Epithelial cell of proximal tubule (primary cell): ENCODE measurements around the gene PPP2R2B. TPM values are rescaled to one million over a fixed set of nuclear protein-coding genes. Genes with fewer than 3 reads are reported as not detected.

Source experiments
- DNase-seq: peaks from one replicate; pipeline ENCODE4 v3.0.0-alpha.2; 2011; ENCODE audit warnings: low read depth
- H3K4me3 ChIP-seq: 2 replicates; pipeline ENCODE4 v1.5.1; 2011; ENCODE audit warnings: low read depth, mild to moderate bottlenecking, low read length
- total RNA-seq: library from RNA; depleted of rRNA; stranded (reverse); fragments of >200 nt; gene quantifications from 2 replicates; pipeline ENCODE4 v1.2.3, GENCODE V29; 2015
- TF ChIP-seq, protein P1 (sequence below): conservative IDR thresholded peaks from 2 replicates; pipeline ENCODE4 v1.5.1; 2012; ENCODE audit warnings: low read depth, mild to moderate bottlenecking, low read length

PPP2R2B gene
- total RNA-seq, 1 donor from 2014 or later: 3.9 TPM

DNA sequence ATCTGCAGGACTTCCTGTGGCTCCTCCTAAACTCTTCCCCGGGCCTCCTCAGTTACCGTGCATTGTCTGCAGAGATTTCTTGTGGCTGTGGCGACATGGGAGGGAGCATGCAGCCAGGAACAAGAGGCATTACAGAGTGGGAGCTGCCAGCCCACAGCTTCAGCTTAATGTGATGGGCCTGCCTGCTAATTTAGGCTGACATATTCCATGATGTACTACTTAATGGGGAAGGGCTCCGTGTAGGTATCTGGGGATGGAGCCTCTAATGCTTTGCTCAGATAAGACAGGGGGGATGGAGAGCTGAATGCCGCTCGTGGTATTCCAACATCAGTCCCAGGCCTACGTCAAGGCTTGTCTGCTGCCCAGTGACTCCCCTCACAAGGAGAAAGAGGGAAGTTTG, 225.0 kb downstream of the PPP2R2B start:
- DNase-seq: no peak
- TF ChIP-seq, protein P1, sequence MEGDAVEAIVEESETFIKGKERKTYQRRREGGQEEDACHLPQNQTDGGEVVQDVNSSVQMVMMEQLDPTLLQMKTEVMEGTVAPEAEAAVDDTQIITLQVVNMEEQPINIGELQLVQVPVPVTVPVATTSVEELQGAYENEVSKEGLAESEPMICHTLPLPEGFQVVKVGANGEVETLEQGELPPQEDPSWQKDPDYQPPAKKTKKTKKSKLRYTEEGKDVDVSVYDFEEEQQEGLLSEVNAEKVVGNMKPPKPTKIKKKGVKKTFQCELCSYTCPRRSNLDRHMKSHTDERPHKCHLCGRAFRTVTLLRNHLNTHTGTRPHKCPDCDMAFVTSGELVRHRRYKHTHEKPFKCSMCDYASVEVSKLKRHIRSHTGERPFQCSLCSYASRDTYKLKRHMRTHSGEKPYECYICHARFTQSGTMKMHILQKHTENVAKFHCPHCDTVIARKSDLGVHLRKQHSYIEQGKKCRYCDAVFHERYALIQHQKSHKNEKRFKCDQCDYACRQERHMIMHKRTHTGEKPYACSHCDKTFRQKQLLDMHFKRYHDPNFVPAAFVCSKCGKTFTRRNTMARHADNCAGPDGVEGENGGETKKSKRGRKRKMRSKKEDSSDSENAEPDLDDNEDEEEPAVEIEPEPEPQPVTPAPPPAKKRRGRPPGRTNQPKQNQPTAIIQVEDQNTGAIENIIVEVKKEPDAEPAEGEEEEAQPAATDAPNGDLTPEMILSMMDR: no peak

DNA sequence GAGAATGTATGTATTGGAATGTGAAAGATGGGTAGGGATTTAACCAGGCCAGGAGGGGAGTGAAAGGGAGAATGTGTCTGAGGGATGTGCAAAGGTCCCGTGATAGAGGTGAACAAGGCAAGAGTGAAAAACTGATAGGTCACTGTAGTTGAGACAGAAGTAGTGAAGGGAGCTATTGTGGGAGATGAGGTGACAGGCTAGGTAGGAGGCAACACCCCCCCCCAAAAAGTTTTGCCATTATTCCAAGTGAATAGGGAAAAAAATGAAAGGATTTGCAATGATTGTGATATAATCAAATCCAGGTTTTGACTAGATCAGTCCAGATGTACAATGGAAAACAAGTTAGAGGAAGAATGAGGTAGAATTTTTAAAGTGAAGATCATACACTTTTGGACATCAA, 226.0 kb downstream of the PPP2R2B start:
- no peak for DNase-seq
- H3K4me3 ChIP-seq: no peak overlapping the region
- TF ChIP-seq, protein P1: no peak

More for the DNA sequence above, 225.0 kb downstream of the PPP2R2B start:
- H3K4me3 ChIP-seq: no peak overlapping the region

DNA sequence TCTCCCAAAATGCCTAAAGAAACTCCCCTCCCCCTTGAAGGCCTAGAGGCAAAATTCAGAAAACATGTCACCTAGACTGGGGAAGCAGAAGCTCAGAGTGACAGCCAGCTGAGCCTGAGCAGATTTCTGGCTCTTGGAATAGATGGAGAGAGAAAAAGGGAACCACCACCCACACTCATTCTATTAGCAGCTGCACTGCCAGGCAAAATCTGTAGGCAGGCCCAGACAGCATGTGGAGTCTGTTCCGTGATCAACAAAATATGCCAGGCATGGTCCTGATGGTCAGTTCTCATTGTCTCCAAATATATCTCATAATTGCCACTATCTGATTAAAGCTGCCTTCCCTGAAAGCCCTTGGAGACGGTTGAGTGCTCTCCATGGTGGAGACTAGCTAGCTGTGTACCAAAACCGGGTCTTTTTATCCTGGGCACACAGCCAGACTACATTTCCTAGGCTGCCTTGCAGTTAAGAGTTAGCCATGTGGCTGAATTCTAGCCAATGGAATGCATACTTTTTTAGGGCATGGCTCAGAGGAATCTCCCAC, 230.8 kb downstream of the PPP2R2B start:
- H3K4me3 ChIP-seq: no peak overlapping the region
- TF ChIP-seq, protein P1: no peak
- no peak for DNase-seq

DNA sequence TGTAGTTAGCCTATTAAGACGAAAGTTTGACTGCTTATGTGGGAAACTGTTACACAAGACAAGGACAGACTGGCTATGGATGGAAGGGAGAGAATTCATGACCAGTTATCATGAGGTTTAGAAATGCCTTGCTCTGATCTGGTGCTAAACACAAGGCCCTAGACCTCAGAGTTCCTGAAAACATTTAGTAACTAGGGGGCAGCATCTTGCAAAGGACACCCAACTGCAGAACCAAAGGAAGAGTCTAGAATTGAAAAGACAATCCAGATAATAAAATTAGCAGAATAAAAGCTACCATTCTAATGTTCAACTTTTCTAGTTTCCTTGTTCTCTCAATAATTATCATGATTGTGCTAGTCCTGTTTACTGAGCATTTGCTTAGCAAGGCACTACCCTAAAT, 232.1 kb downstream of the PPP2R2B start:
- no peak overlapping the region for H3K4me3 ChIP-seq
- no peak for DNase-seq
- TF ChIP-seq, protein P1: no peak

DNA sequence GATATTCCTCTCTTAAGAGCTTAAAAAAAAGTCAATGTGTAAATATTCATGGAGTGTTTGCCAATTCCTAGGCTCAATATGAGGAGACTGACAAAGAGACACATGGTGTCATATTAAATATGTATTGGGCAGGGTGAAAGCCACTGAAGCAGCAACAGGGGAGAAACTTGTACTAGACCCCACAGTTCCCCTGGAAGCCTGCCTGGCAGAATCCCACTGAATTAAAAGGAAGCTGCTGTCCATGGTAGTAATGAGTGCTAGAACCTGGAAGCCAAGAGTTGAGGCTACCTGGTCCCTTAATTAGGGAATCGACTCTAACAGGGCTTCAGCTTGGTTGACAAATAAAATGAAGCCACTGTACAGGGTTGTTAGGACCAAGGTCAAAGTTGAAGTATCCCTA, 233.2 kb downstream of the PPP2R2B start:
- H3K4me3 ChIP-seq: no peak overlapping the region
- TF ChIP-seq, protein P1: no peak
- DNase-seq: no peak

DNA sequence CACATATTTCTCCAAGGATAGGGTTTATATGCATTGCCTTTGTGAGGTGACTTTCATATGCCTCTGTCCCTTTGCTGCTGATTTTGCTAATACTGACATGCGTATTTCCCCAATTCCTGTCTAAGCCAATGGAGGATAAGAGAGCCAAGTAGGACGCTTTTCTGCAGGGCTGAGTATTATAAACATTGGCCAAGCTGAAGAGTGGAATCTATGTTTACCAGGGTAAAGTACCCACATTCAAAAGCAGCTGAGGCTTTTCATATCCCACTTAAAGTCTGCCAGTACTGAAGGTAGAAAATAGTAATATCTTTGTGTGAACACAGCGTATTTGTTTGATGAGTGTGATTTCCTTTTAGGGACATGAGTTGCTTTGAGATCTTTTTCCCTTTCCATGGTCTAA, 233.7 kb downstream of the PPP2R2B start:
- no peak overlapping the region for H3K4me3 ChIP-seq
- TF ChIP-seq, protein P1: no peak
- no peak for DNase-seq

DNA sequence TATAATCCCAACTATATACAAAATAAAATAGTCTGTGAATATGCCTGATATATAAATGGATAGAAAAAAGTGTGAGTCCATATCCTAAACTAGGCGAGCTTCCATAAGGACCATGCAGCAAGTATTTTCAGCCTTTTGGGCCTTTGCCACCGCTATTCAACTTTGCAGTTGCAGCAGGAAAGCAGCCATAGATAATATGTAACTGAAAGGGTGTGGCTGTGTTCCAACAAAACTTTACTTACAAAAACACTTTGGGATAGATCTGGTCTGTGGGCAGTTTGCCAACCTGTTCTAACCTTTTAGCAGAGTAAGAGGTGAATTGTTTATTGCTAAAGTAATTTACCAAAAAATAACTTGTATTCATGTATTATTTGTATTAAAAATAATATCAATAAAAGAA, 234.8 kb downstream of the PPP2R2B start:
- H3K4me3 ChIP-seq: no peak overlapping the region
- no peak for DNase-seq
- TF ChIP-seq, protein P1: no peak
